Endothelial cell (in vitro differentiated cells): ENCODE data around the gene STX12. TPM values are rescaled to one million over a fixed set of nuclear protein-coding genes. Genes with fewer than 3 reads are reported as not detected.

ENCODE experiments used
- DNase-seq: peaks from one replicate; pipeline ENCODE4 v3.0.0; 2021; ENCODE audit warnings: low spot score
- H3K27ac Mint-ChIP-seq: one replicate; pipeline ENCODE4 v1.8.0; 2021; ENCODE audit warnings: mixed read lengths, inconsistent platforms; ENCODE audit not compliant: unreplicated experiment
- H3K27me3 Mint-ChIP-seq: one replicate; pipeline ENCODE4 v1.8.0; 2021; ENCODE audit warnings: mild to moderate bottlenecking, moderate library complexity, mixed read lengths, inconsistent platforms; ENCODE audit not compliant: unreplicated experiment
- H3K36me3 Mint-ChIP-seq: one replicate; pipeline ENCODE4 v1.8.0; 2021; ENCODE audit warnings: mild to moderate bottlenecking, low read depth, mixed read lengths, inconsistent platforms; ENCODE audit not compliant: unreplicated experiment
- H3K4me1 Mint-ChIP-seq: one replicate; pipeline ENCODE4 v1.8.0; 2021; ENCODE audit warnings: mild to moderate bottlenecking, mixed read lengths, inconsistent platforms; ENCODE audit not compliant: unreplicated experiment
- H3K4me3 Mint-ChIP-seq: one replicate; pipeline ENCODE4 v1.8.0; 2021; ENCODE audit warnings: mild to moderate bottlenecking, mixed read lengths, inconsistent platforms; ENCODE audit not compliant: unreplicated experiment
- H3K9me3 Mint-ChIP-seq: one replicate; pipeline ENCODE4 v1.8.0; 2021; ENCODE audit warnings: mixed read lengths, inconsistent platforms; ENCODE audit not compliant: unreplicated experiment
- total RNA-seq: library from RNA; stranded (reverse); fragmentation: NEBNext Ultra II Directional; extraction: Animal tissue kit (Norgen Biotek cat#: 25700); gene quantifications from one replicate; pipeline ENCODE4 v1.2.1, GENCODE V29; 2021; ENCODE audit not compliant: unreplicated experiment
- TF ChIP-seq, protein P1 (sequence below): fragments of 200-600 bp; sonication (generic); IDR thresholded peaks from one replicate; pipeline ENCODE4 v1.5.0; 2021; ENCODE audit warnings: antibody characterized with exemption; ENCODE audit not compliant: unreplicated experiment

STX12 gene
- total RNA-seq, 1 donor from 2014 or later: 52.4 TPM

- Mint-ChIP-seq H3K27me3 (no peaks in the 10 kb centered on the region), H3K4me1 (peaks cover 13% of the 10 kb centered on the region), H3K27ac (no peak overlapping the region), H3K9me3 (no peaks in the 10 kb centered on the region), H3K36me3 (no peaks in the 10 kb centered on the region), H3K4me3 (no peak overlapping the region)
- TF ChIP-seq, protein P1, sequence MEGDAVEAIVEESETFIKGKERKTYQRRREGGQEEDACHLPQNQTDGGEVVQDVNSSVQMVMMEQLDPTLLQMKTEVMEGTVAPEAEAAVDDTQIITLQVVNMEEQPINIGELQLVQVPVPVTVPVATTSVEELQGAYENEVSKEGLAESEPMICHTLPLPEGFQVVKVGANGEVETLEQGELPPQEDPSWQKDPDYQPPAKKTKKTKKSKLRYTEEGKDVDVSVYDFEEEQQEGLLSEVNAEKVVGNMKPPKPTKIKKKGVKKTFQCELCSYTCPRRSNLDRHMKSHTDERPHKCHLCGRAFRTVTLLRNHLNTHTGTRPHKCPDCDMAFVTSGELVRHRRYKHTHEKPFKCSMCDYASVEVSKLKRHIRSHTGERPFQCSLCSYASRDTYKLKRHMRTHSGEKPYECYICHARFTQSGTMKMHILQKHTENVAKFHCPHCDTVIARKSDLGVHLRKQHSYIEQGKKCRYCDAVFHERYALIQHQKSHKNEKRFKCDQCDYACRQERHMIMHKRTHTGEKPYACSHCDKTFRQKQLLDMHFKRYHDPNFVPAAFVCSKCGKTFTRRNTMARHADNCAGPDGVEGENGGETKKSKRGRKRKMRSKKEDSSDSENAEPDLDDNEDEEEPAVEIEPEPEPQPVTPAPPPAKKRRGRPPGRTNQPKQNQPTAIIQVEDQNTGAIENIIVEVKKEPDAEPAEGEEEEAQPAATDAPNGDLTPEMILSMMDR: no peak
- DNase-seq: no peak
Measured at GRCh38 chr1:27833470-27833869, 60.5 kb downstream of the STX12 start.

GRCh38 chr1:27835046-27835445 is 62.0 kb downstream of the STX12 start:
- H3K4me1 Mint-ChIP-seq: peaks cover 9% of the 10 kb centered on the region
- TF ChIP-seq, protein P1: no peak
- no peak overlapping the region for H3K27ac Mint-ChIP-seq
- no peaks in the 10 kb centered on the region for H3K9me3 Mint-ChIP-seq
- no peak for DNase-seq
- H3K4me3 Mint-ChIP-seq: no peak overlapping the region
- peaks cover under 1% of the 10 kb centered on the region for H3K36me3 Mint-ChIP-seq
- H3K27me3 Mint-ChIP-seq: no peaks in the 10 kb centered on the region

- H3K9me3 Mint-ChIP-seq: no peaks in the 10 kb centered on the region
- TF ChIP-seq, protein P1: no peak
- peaks cover 9% of the 10 kb centered on the region for H3K4me1 Mint-ChIP-seq
- DNase-seq: no peak
- peak overlapping the region; percentile 11 for H3K27ac Mint-ChIP-seq
- no peak overlapping the region for H3K4me3 Mint-ChIP-seq
- peaks cover 5% of the 10 kb centered on the region for H3K36me3 Mint-ChIP-seq
- no peaks in the 10 kb centered on the region for H3K27me3 Mint-ChIP-seq
Measured at GRCh38 chr1:27835501-27835900, 62.5 kb downstream of the STX12 start.

GRCh38 chr1:27849951-27850350 is 76.9 kb downstream of the STX12 start:
- H3K27ac Mint-ChIP-seq: no peak overlapping the region
- no peak for DNase-seq
- H3K4me3 Mint-ChIP-seq: peak overlapping the region; percentile 22
- TF ChIP-seq, protein P1: no peak
- H3K4me1 Mint-ChIP-seq: no peaks in the 10 kb centered on the region
- H3K27me3 Mint-ChIP-seq: peaks cover 2% of the 10 kb centered on the region
- H3K9me3 Mint-ChIP-seq: no peaks in the 10 kb centered on the region
- H3K36me3 Mint-ChIP-seq: peaks cover 42% of the 10 kb centered on the region

DNA sequence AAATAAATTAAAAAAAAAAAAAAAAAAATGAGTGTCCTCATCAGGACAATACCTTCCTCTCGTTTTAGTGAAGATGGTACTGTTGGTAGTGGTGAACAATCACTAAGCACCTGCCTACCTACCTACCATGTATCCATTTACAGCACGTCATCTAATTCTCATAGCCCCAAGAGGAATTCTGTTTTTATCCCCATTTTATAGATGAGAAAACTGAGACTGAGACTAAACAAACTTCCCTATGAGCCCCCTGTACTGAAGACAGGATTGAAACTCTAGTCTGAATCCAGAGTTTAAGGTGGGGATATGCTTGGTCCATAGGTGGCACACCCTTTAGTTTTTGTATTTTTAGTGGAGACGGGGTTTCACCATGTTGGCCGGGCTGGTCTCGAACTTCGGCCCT is 82.1 kb downstream of the STX12 start:
- H3K9me3 Mint-ChIP-seq: no peaks in the 10 kb centered on the region
- TF ChIP-seq, protein P1: no peak
- peaks cover under 1% of the 10 kb centered on the region for H3K27me3 Mint-ChIP-seq
- no peak for DNase-seq
- H3K36me3 Mint-ChIP-seq: peaks cover 19% of the 10 kb centered on the region
- no peak overlapping the region for H3K27ac Mint-ChIP-seq
- H3K4me1 Mint-ChIP-seq: no peaks in the 10 kb centered on the region
- no peak overlapping the region for H3K4me3 Mint-ChIP-seq
